Cortex of kidney (tissue), 1 donor: ENCODE data around the gene FOXD3.
"Not testable (repeated sequence)": the region's sequence is repeated elsewhere in the genome, so short reads cannot be mapped to it uniquely, and the experiment has no call there.

Source experiments
- DNase-seq: peaks from one replicate; lab custom pipeline; 2025; lab: John Stamatoyannopoulos, UW

The FOXD3 gene

GRCh38 chr1:63321066-63321784 lies 1.1 kb upstream of the FOXD3 start:
- no peak for DNase-seq

DNA sequence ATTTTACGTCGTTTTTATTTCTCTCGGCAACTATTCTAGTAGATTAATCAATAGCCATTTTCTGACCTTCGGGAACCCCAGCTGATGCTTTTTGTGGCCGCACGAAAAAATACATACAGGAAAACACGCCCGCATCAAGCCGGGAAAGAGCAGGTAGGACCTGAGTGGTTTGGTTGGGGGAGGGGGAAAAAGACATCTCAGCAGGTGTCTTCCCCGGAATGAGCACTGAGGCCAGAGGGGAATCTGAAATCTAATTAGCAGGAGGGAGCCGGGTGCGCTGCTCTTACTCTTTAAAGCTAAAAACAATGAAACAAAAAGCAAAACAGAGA lies 618 bp upstream of the FOXD3 start:
- no peak for DNase-seq

DNA sequence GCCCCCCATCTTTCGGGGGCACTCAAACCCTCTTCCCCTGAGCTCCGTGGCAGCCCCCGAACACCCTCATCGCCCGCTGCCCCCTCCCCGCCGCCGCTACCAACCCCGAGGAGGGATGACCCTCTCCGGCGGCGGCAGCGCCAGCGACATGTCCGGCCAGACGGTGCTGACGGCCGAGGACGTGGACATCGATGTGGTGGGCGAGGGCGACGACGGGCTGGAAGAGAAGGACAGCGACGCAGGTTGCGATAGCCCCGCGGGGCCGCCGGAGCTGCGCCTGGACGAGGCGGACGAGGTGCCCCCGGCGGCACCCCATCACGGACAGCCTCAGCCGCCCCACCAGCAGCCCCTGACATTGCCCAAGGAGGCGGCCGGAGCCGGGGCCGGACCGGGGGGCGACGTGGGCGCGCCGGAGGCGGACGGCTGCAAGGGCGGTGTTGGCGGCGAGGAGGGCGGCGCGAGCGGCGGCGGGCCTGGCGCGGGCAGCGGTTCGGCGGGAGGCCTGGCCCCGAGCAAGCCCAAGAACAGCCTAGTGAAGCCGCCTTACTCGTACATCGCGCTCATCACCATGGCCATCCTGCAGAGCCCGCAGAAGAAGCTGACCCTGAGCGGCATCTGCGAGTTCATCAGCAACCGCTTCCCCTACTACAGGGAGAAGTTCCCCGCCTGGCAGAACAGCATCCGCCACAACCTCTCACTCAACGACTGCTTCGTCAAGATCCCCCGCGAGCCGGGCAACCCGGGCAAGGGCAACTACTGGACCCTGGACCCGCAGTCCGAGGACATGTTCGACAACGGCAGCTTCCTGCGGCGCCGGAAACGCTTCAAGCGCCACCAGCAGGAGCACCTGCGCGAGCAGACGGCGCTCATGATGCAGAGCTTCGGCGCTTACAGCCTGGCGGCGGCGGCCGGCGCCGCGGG lies 837 bp downstream of the FOXD3 start:
- DNase-seq = no peak

DNA sequence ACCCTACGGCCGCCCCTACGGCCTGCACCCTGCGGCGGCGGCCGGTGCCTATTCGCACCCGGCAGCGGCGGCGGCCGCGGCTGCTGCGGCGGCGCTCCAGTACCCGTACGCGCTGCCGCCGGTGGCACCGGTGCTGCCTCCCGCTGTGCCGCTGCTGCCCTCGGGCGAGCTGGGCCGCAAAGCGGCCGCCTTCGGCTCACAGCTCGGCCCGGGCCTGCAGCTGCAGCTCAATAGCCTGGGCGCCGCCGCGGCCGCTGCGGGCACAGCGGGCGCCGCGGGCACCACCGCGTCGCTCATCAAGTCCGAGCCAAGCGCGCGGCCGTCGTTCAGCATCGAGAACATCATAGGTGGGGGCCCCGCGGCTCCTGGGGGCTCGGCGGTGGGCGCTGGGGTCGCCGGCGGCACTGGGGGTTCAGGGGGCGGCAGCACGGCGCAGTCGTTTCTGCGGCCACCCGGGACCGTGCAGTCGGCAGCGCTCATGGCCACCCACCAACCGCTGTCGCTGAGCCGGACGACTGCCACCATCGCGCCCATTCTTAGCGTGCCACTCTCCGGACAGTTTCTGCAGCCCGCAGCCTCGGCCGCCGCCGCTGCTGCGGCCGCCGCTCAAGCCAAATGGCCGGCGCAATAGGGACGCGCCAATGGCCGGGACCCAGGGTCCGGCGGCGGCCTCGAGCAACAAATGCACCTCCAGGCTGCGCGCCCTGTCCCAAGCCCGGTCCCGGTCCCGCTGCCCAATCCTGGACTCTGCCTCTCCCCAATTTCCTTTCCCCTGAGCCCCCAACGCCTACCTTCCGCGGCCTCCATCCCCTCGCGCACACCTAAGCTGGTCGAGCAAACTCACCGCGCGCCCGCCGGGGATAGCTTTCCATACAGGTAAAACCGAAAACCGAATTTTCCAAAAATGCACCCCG lies 1.8 kb downstream of the FOXD3 start:
- DNase-seq = no peak

DNA sequence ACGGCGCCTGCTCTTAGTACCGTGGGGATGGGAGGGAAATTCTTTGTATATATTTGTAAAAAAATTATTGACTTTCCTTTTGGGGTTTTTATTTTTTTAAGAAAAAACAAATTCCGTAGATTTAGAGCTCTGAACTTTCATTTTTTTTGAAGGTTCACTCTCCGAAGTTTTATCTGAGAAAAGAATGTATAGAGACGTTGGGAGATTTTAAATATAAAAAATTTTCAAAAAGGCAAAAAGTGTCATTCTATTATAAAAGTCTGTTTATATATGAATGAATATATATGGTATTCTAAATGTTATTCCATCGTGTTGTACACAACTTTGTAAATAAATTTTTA lies 2.4 kb downstream of the FOXD3 start:
- DNase-seq = no peak

GRCh38 chr1:63325279-63325985 lies 3.1 kb downstream of the FOXD3 start:
- DNase-seq = no peak

DNA sequence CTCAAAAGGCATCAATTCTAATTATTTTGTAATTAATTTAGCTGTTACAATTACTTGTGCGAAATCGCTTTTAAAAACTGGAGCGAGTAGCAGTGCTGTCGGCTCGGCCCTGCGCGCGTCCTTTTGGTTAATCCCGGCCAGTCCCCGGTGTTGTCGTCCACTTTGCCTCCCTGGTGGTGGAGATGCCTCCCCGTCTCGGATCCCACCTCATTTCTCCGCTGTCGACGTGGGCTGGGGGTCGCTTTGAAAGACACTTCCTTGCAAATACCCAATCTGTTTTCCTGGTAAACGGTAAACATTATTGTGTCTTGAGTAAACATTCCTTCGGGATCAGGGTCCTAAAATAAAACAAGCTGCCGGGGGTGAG lies 3.7 kb downstream of the FOXD3 start:
- no peak for DNase-seq

- DNase-seq = no peak
Measured at GRCh38 chr1:63326473-63327380, 4.4 kb downstream of the FOXD3 start.

- no peak for DNase-seq
Measured at GRCh38 chr1:63327417-63328054, 5.2 kb downstream of the FOXD3 start.

GRCh38 chr1:63328122-63328521 lies 5.8 kb downstream of the FOXD3 start:
- DNase-seq = no peak

GRCh38 chr1:63328781-63329180 lies 6.4 kb downstream of the FOXD3 start:
- DNase-seq = no peak

DNA sequence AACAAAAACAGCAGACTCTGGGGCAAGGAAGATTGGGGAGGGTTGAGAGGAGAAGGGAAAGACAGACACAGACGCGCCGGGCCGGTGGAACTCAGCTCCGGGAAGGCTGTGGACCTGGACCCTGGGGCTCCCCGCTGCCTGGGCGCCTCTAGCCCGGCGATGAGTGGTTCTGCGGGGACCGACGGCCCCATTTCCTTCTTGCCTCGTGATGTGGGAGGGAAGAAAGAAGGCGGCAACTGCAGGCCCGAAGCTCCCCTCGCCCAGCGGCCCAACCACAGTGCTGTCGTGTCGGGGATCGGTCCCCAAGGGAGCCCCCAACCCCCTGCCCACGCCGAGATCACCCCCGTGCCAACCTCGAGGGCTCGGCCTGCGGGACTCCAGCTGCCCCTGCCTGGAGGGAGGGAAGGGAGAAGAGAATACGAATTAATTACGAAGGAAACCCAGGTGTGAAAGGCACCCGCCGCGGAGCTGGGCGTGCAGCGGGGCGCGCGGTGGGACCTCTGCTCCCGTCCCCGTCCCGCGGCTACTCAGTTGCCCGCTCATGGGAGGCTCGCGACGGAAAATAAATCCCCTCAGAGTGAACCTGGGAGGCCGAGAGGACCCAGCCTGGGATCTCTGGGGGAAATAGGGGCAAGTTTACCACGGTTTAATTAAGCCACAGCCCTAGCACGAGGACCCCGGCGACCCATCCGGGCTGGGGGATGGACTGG lies 7.4 kb downstream of the FOXD3 start:
- DNase-seq = no peak

- no peak for DNase-seq
Measured at GRCh38 chr1:63330331-63330916, 8.1 kb downstream of the FOXD3 start.

GRCh38 chr1:63342402-63342801 lies 20.0 kb downstream of the FOXD3 start:
- DNase-seq = no peak

DNA sequence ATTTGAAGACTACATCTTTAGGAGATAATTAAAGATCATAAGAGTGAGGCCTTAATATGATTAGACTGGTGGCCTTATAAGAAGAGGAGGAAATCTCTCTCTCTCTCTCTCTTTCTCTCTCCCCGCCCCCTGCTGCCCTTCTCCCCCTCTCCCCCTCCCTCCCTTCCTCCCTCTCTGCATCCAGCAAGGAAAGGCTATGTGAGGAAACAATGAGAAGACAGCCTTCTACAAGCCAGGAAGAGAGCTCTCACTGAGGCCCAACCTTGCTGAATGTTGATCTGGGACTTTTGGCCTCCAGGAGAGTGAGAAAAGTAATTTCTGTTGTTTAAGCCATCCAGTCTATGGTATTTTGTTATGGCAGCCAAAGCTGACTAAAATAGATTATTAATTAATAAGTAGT lies 21.6 kb downstream of the FOXD3 start:
- DNase-seq = no peak

- no peak for DNase-seq
Measured at GRCh38 chr1:63350320-63350719, 28.0 kb downstream of the FOXD3 start.

DNA sequence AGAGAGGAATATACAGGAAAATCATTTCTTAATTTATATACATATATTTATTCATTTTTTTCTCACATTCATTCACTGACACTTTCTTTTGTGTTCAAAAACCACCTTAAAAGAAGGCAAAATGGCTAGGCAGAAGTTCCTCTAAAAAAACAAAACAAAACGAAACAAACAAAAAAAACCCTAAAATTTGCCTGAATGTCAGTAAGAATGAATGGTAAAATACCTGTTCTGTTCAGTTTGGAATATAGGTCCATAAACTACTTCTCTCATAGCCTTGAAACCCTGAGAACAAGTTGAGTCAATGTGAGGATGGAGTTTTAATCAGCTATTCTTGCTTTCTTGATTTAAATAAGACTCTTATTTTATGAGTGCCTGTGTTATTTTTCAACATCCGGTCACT lies 30.4 kb downstream of the FOXD3 start:
- DNase-seq = no peak

- DNase-seq = not testable (repeated sequence)
Measured at GRCh38 chr1:63356234-63356633, 33.9 kb downstream of the FOXD3 start.

- DNase-seq = no peak
Measured at GRCh38 chr1:63359561-63359960, 37.2 kb downstream of the FOXD3 start.
